T-helper 1 cell (primary cell): ENCODE results near the gene TECTB.

Source experiments
- DNase-seq, 5 donors: peaks; one replicate each; pipeline ENCODE4 v3.0.0-alpha.2; 2012 to 2020

TECTB gene

DNA sequence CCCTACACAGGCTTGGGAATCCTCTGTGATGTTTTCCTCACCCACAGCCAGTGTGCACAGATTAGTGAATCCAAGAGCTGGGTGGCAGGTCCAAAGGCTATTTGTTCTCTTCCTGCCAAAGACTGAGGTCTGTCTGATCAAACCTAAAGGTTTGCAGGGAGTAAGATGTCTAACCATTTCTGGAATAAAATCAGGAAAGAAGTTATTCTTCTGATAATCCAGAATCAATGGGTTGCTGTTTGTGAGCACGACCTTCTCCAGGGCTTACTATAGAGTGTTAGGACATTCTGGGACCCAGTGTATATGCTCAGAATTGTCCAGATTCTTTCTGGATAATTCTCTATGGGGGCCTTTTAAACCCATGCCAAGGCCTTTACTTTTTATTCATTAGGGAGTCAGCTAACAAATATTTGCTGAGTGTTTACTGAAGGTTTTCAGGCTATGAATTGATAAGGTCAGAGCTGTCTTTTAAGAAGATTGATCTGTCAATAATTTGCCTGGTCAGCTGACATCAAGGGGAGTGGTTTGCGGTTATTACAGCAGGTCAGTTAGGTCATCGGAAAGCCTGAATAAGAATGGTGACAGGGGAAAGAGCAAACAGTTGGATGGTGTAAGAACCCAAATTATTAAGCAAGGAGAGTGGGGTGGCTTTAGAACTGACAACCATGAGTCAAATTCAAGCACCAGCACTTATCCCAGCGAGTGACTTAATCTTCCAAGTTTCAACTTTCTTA, 7.5 kb upstream of the TECTB start:
- DNase-seq = no peak

DNA sequence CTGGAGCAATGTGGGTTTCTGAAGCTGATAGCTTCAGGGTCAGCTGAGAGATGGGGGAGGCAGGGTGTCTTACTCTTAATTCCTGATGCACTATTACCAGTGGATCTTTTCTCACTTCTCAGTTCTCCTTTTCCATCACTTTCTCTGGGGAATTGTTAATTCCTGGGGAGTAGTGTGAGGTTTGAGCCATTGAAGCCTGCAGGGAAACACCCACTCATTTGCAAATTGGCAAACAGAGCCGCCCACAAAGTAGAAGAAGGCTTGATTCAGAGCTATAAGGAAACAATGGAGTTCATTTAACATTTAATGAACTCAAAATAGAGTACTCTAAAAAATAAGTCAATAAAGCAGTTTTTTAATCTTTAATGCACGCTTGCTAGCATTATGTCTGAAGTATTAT, 4.3 kb upstream of the TECTB start:
- DNase-seq = no peak

DNA sequence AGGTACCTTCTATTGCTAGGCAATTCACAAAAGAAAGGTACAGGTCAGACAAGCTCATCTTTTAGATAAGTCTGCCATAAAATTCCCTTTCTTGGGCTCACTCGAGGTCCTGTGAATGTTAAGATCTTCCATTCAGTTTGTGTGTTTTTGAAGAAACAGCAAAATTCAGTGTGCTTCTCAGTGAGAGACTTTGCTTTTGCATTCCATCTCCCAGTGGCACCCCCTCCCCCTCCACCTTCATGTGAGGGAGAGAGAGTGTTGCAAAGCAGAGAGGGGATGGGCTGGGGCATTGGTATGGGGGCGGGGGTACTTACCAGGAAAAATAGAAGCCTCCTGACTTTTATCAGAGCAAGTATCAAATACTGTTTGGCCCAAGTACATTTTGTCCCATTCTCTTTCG, 3.8 kb upstream of the TECTB start:
- DNase-seq = no peak

DNA sequence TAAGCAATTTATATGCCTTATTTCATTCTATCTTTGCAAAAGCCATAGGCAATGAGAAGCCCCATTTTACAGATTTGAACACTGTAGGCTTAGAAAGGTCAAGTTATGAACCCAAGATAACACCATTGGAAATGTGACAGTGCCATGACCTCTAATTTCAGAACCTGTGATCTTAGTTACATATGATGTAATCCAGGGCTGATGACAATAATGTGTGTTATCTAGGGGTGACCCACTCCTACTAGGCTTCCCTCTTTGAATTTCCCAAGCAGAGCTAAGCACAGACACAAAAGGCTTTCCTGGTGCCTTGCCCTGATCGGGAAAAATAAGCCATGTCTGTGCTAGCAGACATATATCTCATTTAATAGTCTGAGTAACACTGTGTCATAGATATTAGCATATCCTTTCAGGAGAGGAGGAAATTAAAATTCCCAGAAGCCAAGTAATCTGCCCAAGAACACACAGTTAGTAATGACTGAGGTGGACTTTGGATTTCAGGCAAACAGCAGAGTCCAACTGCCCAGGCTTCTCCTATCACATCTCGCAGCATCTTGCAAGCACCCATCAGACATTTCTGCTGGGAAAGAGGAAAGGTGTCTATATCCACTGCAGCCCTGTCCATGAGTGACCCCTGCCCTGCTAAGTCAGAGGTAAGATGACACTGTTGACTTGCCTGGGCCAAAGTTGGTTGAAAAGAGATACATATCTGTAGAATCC, 2.8 kb upstream of the TECTB start:
- DNase-seq = no peak

DNA sequence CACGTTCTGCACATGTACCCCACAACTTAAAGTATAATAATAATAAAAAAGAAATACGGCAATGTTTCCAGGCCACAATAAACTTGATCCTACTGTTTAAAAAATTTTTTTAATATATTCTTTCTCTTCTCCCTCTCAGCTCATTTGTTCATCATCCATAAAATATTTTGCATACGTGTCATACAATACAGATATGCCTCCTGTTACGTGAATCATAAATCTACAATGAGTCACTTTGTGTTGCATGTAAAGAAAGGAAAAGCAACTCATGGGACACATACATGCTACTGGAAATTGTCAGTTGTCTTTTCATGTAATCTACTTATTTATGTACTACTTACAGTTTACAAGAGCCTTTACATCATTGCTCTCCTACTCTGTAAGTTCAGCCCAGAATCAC, 1.1 kb upstream of the TECTB start:
- DNase-seq = no peak

DNA sequence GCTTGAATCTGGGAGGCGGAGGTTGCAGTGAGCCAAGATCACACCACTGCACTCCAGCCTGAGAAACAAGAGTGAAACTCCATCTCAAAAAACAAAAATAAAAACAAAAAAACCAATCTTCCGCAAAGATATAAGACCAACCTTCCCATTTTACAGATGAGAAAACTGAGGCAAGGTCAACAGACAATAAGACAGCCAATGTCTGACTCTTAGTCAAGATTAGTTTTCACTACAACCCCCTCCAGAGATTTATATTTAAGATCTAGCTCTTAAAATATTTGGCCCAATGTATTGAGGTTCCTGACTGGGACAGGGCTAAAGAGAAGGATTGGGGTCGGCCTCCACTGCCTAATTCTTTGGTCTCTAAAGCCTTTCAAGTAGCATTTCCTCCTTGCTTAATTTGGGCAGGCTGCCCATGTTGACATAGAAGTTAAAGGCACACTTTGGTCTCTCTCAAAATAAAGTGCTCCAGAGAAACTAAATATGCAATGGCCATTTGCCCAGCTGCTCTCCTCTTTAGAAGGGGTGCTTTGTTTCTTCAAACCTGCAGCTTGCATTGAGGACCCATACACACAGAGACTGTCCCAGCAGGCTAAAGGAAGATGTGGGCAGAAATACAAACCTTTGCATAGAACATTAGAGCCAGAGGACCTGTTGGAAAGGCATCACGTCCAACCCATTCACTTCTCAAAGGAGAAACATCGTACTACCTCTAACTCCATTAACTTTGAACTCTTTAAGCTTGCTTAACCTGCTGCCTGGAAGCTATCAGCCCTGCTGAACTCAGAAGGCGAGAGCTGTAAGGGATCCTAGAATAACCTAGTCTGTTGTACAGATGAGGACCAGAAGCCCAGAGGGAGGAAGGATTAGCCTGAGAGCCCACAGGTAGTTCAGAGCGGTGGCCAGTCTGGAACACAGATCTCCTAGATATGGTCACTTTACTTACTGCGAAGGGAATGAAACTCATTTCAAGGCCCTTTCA, 3.9 kb downstream of the TECTB start:
- DNase-seq = no peak

DNA sequence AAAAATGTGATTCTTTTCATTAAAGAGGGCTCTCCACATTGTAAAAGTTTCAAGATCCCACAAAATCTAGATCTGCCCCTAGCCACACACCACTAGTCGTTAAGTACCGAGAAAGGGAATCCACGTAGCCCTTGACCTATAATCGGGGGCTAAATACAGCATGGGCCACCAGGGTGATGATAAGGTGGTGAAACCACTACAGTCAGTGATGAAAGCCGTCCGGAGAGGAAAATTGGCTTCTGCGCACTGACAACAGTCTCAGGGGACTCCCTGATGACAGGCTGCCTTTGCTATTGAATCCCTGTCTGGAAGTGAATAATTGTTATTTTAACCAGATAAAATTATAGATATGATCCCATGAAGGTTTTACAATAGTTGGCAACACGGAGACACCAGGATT, 4.6 kb downstream of the TECTB start:
- DNase-seq = no peak

DNA sequence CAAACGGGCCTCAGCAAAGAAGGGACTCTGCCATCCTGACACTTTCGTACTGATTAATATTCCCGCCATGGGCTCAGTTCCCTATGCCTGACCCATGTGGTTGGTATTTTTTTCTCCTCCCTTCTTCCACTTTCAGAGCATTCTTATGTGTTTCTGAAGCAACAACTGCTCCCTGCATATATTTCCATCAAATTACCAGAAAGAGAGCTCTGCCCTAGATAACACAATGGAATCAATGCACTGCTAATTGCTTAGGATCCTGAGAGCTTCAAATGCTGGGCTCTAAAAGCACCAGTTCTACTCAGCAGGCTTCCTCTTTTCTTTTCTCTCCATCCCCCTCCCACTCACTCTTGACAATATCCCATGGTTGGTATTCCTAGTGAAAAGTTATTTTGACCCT, 5.3 kb downstream of the TECTB start:
- no peak for DNase-seq

DNA sequence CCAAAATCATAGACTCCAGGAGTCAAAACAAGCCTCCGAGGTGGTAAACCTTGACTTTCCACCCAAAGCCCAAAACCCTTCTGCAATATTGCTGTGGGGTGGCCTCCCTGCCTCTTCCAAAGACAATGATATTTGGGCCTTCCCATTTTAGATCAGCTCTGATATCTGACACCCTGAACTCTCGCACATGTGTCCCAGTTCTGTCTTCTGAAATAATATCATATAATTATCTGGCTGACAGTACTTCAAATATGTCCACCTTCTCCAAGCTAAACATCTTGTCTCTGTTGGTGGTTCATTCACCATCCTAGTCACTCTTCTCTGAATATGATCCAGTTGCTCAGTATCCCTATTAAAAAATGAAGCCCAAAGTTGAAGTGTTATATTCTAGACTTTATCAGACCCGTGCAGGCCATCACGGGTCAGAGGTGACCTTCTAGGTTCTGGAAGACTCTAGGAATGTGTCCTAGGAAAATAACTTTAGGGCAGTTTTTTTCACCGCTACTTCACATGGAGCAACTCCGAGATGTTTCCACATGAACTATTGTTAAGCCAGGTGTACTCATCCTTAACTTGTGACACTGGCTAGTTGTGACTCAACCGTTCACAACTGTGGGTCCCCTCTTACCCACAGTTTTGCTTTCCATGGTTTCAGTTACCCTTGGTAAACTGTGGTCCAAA, 6.3 kb downstream of the TECTB start:
- no peak for DNase-seq

DNA sequence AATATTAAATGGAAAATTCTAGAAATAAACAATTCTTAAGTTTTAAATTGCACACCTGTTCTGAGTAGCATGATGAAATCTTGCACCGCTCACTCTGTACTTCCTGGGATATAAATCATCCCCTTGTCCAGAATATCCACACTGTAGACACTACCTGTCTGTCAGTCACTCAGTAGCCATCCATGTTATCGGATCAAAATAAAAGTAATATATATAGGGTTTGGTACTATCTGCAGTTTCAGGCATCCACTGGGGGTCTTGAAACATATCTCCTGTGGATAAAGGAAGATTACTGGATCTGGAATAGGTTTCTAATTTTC, 6.8 kb downstream of the TECTB start:
- no peak for DNase-seq

DNA sequence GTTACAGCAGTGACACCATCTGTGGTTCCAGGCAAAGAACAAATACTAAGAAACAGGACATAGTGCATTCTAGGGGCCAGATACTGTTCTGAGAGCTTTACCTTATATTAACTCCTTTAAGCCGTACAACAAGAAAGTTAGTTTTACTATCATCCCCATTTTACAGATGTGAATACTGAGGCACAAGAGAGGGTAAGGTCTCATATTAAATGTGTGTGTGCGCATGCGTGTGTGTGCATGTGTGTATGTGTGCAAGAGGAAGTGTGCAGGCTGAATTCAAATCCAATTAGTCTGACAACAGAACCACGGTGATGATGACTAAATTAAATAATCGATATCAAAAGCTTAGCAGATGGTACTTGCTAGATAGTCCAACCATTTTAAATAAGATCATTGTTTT, 11.0 kb downstream of the TECTB start:
- DNase-seq = no peak

DNA sequence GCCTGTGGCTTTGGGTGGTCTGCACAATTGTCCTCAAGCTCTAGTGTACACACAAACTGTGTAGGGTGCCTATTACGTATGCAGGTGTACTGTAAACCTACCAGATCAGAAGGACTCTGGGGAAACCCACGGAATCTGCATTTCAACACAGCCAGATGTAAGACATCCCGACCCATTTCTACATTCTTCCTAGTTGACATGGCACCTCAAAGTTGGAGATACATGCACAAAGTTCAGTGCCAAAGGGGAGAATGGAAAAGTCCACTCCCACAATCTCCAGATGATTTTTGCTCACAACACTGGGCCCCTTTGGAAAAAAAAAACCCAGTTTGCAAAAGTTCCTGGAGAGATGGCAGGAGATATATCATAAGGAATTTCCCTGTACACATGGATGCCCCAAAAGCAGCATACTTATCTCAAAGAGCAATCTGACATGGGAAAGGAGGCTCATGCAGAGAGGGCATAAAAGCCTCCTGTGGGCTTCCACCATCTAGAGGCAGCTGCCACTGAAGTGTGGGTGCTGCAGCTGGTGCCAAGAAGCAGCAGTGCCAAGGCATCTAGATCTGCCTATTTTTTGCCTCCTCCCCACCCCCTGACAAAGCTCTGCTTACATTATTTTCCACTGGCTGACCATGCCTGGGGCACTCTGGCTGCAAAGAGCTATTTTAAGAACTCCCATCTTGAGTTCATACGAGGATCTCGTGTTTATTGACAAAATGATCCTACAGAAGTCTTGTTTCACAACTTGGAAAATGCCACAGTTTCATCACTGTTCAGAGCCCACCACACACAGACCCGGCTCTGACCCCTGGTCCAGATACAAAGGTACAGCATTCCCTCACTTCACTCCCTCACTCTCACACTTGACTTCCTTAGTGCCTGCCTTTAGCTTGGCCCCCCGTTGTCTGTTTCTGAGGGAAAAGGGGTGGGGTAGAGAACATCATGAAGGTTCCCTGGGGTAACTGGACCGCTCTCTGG, 12.9 kb downstream of the TECTB start:
- no peak for DNase-seq

DNA sequence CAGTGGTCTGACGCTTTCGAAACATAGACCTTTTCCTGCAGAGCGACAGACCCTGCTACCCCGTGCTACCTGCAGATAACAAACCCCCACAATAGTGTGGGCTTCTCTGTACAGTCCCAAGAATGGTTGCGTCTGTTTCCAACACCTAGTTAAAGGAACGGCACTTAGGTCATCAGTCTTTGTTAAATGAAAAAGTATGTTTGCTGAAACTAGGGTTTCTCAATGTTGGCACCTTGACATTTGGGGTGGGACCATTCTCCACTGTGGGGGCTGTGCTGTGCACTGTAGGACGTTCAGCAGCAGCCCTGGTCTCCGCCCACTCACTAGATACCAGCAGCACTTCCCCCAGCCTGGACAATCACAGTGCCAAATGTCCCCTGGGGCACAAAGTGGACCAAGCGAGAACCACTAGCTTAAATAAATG, 13.7 kb downstream of the TECTB start:
- no peak for DNase-seq

DNA sequence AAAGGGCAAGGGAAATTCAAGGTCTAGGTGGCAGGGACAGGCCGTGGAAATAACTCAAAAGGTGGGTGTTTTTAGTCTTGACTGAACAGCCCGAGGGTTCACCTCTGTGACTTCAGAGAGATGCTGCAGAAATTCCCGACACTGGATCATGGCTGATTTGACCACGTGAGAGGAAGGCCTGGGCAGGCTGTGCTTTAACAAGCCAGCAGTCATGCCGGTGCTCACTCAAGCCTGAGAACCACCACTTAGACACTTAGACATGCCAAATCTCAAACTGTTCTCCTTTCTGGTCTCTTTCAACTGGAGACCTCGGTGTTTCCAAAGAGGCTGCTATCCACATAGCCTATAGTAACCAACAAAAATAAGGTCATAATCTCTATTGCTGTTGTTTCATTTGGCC, 15.4 kb downstream of the TECTB start:
- DNase-seq = no peak

DNA sequence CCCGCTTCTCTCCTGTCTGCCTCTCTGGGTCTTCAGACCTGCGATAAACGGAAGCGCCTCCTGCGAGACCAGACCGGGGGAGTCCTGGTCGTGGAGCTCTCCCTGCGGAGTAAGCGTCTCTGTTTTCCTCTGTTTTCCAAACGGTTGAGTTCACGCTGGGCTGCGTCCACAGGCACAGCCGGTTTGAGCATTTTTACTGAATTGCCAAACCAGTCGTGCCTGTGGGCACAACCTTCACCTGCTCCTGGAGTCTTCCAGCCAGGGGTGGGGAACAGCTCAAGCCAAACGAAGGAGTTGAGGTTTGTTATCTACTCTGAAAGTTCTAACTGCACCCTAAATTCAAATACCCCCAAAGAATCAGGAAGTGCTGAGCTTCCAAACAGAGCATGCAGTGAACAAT, 16.3 kb downstream of the TECTB start:
- no peak for DNase-seq

DNA sequence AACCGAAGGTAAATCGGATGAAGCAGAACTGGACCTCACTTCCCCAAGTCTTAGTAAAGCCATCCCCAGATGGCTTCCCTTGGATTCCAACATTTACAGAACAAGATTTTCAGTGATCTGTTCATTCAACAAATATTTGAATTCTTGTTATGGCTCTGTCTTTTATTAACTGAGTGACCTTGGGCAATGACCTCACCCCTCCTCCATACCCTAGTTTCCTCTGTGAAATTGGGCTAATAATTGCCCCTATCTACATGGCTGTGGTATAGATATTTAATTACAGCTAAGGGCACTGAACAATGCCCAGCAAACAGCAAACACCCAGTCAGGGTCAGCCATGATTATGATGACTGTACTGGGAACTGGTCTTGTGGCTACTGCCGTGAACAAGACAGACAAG, 19.1 kb downstream of the TECTB start:
- DNase-seq = no peak

DNA sequence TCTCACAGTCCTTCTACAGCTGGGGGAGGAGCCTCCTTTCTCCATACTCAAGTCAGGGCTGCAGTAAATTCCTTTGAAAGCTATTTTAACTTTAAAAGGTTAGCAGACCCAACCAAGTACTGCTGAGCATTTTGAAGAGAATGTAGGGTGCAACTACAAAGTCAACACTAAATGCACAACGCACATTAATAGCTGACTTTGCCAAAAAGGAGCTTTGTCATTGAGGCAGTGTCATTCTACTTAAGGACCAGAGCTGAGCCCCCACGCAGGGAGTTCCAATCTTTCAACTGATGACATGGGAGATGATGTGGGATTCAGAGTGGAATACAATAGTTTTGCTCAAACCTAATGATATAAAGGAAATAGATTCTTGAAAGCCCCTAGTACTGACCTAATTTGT, 20.3 kb downstream of the TECTB start:
- DNase-seq = no peak

DNA sequence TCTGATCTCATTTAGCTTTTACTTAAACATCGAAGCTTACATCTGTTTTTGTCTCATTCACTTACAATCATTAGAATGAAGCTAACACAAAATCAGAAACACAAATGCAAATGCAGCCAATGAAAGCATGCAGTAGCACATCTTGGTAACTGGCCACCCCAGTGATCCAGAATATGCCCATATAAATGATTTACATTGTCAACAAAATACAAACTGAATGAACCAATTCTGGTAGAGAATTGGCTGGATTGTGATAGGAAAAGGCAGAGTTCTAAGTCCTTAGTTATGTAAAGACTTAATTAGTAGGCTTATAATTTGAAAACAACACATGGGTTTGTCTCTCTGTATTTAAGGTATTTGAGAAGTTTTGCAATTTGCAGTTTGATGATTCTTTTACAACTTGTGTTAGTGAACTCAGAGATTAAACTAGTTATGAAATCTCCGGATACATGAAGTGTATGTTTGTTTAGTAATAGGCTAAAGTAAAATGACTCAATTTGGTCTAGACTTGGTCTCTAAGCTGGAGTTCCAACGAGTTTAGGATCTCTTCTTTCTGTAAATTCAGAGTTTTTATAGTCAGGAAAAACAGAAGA, 21.2 kb downstream of the TECTB start:
- no peak for DNase-seq

DNA sequence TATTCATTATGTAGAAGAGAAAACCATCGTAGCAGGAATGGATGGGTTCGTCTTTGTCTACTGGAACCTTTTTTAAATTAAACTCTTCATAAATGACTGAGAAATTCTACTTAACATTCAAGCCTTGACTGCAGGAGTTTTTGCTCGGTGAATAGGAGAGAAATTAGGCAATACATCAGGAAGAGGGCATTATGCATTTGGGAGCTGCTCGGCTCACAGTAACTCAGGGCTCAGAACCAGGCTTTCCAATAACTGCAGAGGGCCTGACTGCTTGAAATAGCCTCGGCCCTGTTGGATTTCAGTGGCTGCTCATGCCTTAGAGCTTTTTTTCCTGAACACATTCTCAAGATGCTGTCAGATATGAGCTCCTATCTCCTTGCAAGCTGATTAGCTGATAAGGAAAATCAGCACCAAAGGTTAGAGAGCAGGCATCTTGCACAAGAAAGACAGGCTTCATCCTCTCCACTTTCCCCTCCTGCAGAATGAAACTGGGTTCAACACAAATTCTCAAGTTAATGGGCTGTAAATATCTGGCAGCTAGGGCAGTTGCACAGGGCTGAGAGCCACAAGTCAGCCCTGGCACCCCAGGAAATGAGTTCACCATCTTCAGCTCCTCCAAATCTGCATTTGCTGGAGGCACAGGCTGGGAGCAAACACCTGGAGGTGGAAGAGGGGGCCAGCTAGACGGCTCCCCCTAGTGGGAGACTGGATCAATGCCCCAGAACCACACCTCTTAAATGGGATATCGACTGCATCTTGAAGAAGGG, 24.3 kb downstream of the TECTB start:
- DNase-seq = peak in 3 of 5 donors; percentile 2 to 29 (median 4)

DNA sequence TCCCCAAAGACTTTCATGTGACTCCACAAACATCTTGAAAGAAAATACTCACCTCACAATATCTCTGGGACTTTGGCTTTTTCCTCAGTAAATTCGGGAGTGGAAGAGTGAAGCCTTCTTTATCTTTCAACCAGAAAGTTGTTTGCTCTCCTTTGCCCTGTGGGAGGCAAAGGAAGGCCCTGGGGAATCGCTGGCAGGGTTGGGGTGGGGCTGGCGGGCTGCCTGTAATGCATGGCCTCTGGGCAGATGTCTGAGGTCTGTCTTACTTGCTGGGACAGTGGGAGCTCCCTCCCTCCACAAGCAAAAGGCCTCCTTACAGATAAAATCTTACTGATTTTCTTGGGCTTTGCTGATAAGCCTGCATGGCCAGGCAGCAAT, 24.9 kb downstream of the TECTB start:
- no peak for DNase-seq

DNA sequence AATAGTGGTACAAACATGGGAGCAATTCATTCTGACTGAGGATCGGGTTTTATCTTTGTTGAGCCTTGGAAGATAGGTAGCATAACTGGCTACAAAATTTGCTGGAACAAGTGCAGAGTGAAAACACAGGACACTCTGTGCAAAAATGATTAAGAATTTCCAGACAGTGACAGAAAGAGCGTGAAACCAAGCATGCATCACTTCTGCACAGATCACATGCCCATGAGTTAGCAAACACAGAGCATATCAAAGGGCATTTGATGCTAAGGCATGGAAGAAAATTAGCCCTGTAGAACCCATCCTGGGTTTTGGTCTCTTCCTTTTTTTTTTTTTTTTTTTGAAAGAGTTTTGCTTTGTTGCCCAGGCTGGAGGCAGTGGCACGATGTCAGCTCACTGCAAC, 28.3 kb downstream of the TECTB start:
- no peak for DNase-seq
